GM13977 (cell line): Measurements from ENCODE around the gene CASP4.
"Not testable (repeated sequence)": the region's sequence is repeated elsewhere in the genome, so short reads cannot be mapped to it uniquely, and the experiment has no call there.

ENCODE experiments used
- DNase-seq: peaks from one replicate; pipeline ENCODE4 v3.0.0; 2012; ENCODE audit warnings: low spot score
- in situ Hi-C: fragments of 300-500 bp; cut with MboI; formaldehyde crosslinking; loops from one replicate; pipeline ENCODE4 v1.12.0; 2022; ENCODE audit warnings: low sequenced_read_pairs, low pct_unique_long_range_greater_than_20kb, mixed read lengths, inconsistent platforms; ENCODE audit not compliant: unreplicated experiment
- TF ChIP-seq, protein P1 (sequence below): IDR thresholded peaks from 2 replicates; pipeline ENCODE4 v1.5.1; 2012; ENCODE audit warnings: mild to moderate bottlenecking, control low read depth; ENCODE audit not compliant: insufficient read depth; ENCODE audit errors: extremely low read depth, missing control alignments

CASP4 gene

DNA sequence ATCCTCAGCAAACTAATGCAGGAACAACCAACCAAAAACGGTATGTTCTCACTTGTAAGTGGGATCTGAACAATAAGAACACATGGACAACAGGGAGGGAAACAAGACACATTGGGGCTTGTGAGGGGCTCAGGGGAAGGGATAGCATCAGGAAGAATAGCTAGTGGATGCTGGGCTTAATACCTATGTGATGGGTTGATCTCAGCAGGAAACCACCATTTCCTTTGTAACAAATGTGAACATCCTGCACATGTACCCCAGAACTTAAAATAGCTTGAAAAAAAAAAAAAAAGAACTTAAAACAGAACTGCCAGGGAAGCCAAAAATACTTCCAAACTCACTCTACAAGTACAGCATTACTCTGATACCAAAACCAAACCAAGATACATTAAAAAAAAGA, 33.8 kb downstream of the CASP4 start:
- in situ Hi-C loops = no loop called here
- TF ChIP-seq, protein P1, sequence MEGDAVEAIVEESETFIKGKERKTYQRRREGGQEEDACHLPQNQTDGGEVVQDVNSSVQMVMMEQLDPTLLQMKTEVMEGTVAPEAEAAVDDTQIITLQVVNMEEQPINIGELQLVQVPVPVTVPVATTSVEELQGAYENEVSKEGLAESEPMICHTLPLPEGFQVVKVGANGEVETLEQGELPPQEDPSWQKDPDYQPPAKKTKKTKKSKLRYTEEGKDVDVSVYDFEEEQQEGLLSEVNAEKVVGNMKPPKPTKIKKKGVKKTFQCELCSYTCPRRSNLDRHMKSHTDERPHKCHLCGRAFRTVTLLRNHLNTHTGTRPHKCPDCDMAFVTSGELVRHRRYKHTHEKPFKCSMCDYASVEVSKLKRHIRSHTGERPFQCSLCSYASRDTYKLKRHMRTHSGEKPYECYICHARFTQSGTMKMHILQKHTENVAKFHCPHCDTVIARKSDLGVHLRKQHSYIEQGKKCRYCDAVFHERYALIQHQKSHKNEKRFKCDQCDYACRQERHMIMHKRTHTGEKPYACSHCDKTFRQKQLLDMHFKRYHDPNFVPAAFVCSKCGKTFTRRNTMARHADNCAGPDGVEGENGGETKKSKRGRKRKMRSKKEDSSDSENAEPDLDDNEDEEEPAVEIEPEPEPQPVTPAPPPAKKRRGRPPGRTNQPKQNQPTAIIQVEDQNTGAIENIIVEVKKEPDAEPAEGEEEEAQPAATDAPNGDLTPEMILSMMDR = no peak
- DNase-seq = no peak

DNA sequence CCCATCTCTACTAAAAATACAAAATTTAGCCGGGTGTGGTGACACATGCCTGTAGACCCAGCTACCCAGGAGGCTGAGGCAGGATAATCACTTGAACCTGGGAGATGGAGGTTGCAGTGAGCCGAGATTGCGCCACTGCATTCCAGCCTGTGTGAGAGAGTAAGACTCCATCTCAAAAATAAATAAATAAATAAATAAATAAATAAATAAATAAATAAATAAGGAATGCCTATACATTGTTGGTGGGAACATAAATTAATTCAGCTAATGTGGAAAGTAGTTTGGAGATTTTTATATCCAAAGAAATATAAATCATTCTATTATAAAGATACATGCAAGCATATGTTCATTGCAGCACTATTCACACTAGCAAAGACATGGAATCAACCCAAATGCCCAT, 34.3 kb downstream of the CASP4 start:
- DNase-seq, in situ Hi-C loops: not testable (repeated sequence)

DNA sequence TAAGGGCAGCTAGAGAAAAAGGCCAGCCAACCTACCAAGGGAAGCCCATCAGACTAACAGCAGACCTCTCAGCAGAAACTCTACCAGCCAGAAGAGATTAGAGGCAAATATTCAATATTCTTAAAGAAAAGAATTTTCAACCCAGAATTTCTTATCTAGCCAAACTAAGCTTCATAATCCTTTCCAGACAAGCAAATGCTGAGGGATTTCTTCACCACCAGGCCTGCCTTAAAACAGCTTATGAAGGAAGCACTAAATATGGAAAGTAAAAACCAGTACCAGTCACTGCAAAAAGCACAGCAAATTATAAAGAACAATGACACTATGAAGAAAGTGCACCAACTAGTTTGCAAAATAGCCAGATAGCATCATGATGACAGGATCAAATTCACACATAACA, 39.6 kb downstream of the CASP4 start:
- TF ChIP-seq, protein P1 = no peak
- in situ Hi-C loops = no loop called here
- DNase-seq = no peak

DNA sequence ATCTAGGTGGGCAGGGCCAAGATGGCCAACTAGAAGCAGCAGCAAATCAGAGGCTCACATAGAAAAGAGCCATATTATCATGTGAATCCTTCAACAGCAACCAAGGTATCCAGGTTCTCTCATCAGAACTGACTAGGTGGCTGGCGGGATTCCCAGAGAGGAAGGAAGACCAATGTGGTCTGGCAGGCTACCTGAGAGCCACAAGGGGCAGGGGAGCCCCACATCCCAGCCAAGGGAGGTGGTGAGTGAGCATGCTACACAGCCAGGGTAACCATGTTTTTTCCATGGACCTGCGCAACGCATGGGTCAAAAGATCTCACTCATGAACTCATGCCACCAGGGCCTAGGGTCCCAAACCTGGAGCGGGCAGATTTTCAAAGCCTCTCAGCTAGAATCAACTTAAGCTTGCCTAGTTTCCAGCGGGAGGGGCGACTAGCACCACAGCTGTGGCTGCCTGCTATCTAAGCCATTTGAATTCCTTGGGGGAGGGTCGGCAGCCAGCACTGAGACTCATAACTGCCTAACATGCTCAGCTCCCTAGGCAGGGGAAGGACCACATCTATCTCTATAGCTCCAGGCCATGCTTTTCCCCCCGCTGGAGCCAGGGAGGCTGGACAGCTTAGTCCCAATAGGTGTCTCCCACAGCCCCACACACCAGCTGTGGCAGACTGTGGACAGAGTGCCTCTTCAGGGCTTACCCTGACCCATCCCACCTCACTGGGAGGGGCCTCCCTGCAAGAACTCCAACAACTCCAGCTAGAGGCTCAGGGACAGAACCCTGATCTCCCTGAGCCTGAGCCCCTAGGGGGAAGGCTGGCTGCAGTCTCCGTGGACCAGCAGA, 41.4 kb downstream of the CASP4 start:
- TF ChIP-seq, protein P1 = no peak
- no peak for DNase-seq
- in situ Hi-C loops = no loop called here

DNA sequence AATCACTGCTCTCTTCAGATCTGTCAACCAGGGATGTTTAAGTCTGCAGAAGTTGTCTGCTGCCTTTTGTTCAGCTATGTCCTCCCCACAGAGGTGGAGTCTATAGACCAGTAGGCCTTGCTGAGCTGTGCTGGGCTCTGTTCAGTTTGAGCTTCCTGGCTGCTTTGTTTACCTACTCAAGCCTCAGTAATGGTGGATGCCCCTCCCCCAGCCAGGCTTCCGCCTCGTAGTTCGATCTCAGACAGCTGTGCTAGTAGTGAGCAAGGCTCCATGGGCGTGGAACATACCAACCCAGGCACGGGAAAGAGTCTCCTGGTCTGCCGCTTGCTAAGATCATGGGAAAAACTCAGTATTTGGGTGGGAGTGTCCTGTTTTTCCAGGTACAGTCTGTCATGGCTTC, 42.5 kb downstream of the CASP4 start:
- TF ChIP-seq, protein P1 = no peak
- no peak for DNase-seq
- in situ Hi-C loops = no loop called here

DNA sequence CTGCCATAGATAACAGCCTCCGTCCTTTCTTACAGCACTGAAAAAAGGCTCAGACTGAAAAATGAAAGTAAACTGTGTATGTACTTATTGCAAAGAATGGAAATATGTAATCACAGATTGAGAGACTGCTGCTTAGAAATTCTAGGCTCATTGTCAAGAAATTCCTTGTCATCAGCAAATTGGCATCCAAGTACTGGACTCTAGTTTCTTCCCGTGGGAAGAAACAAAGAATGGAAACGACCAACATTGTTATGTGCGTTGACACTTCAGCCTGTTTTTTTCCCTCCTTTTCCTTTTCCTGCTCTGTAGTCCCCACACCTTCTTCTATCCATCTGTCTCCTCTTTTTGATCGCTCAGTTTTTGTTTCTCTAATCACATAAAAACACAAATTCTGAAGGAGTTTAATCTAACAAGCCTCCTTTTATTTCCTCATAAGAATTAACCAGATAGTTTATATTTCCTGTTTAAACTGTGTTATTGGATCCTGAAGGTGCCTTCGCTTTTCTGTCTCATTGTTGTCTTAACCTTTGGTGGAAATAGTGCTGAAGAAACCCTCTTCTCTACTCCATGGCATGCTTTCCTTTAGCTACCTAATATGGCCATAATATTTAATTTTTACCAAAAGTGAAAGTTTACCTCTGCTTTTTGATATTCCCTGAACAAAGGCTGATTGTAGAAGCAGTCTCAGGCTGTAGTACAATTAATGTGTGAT, 50.1 kb downstream of the CASP4 start:
- in situ Hi-C loops = no loop called here
- DNase-seq = peak; percentile 10
- TF ChIP-seq, protein P1 = no peak

DNA sequence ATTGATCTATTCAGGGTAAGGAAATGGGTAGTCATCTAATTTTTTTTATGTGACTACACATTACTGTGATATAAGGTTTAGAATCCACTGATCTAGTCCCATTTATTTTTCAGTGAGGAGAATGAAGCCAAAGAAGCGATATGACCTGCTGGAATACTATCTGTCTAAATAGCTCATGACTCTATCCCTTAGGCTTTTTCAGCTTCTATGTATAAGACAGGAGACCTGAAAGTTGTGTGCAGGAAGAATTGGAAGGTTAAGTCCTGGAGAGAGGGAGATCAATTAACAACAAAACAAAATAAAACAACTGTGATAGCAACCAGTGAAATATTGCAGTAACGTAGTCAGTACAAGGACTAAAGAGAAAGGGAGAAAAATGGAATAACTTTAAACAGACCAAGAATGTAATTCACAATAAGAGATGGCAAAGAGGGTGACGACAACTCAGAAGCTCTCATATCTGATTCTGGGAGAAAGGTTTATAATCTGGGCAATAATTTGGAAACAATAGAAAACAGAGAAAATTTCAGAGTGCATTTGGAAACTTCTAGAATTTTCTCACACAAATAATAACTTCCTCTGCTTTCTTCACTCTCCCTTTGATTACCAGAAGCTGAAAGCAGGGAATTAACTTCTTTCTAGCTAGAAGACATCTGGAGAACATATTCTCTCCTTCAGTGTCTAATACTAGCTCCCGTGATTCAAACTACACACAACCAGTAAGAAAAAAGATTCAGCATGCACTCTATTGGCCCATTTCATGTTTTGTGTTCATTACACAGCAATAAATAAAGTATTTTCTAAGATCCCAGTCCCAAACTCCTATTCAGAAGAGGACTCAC, 50.9 kb downstream of the CASP4 start:
- TF ChIP-seq, protein P1 = no peak
- no peak for DNase-seq
- in situ Hi-C loops = no loop called here
